GM19463 (cell line): ENCODE results near the gene OGDH.
A peak's percentile ranks its signal among the peaks of the same experiment; 100 is the strongest.

Source experiments
- ATAC-seq: cut with Tn5 transposase; IDR thresholded peaks from one replicate; pipeline ENCODE4 v1.9.1; 2021; ENCODE audit warnings: mild to moderate bottlenecking, moderate library complexity; ENCODE audit not compliant: unreplicated experiment

Gene OGDH

DNA sequence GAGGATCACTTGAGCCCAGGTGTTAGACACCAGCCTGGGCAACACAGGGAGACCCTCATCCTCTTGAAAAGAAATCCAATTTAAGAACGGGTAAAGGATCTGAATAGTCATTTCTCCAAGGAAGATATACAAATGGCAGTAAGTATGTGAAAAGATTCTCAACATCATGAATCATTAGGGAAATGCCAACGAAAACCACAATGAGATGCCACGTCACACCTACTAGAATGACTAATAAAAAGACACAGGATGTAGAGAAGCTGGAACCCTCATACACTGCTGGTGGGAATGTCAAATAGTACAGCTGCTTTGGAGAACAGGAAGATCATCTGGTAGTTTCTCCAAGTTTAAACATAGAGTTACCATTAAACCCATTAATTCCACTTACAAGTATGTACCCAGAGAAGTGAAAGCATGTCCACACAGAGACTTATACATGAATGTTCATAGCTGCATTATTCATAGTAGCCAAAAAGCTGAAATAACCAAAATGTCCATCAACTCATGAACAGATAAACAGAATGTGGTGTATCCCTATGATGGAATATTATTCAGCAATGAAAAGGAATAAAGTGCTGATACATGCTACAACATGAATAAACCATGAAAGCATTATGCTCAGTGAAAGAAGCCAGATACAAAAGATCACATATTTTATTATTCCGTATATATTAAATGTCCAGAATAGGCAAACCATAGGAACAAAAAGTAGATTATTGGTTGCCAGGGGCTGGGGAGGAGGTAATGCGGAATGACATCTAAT, 129.2 kb downstream of the OGDH start:
- peak; percentile 68 for ATAC-seq

DNA sequence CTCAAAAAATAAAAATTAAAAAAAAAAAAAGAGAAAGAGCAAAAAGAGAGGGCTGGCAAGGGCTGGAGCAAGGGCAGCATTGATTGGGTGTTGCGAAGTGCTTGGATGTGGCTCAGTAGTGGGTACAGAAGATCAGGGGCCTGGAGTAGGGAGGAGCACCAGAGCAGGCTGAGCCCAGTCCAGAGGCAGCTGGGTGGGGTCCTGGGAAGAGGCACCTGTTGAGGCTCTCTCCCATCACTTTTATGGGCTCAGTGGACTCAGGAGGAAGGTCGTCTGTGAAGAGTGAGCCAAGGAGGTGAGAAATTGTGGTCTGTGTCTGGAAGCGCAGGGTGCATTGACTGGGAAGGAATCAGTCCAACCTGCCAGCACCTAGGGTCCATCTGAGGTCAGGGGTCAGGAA, 130.5 kb downstream of the OGDH start:
- ATAC-seq: no peak

DNA sequence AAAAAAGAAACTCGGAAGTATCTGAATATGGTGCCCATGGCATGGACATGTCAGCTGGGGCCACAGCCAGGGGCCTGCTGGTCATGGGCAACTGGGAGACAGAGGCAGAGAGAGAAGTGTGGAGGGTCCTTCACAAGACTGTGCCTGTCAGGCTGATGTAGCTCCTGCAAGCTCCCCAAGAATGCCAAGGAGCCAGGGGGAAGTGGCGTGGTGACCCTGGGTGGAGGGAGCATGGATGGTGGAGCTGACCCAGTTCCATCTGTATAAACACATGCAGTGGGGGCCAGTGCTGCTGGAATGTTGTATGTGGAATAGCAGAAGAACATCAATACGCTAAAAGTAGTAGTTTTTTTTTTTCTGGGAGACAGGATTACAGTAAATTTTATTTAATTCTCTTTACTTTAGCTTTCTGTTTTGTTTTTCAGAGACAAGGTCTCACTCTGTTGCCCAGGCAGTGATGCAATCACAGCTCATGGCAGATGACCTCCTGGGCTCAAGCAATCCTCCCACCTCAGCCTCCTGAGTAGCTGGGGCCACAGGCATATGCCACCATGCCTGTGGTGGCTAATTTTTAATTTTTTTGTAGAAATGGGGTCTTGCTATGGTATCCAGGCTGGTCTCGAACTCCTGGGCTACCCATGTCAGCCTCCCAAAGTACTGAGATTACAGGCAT, 131.8 kb downstream of the OGDH start:
- ATAC-seq: no peak

DNA sequence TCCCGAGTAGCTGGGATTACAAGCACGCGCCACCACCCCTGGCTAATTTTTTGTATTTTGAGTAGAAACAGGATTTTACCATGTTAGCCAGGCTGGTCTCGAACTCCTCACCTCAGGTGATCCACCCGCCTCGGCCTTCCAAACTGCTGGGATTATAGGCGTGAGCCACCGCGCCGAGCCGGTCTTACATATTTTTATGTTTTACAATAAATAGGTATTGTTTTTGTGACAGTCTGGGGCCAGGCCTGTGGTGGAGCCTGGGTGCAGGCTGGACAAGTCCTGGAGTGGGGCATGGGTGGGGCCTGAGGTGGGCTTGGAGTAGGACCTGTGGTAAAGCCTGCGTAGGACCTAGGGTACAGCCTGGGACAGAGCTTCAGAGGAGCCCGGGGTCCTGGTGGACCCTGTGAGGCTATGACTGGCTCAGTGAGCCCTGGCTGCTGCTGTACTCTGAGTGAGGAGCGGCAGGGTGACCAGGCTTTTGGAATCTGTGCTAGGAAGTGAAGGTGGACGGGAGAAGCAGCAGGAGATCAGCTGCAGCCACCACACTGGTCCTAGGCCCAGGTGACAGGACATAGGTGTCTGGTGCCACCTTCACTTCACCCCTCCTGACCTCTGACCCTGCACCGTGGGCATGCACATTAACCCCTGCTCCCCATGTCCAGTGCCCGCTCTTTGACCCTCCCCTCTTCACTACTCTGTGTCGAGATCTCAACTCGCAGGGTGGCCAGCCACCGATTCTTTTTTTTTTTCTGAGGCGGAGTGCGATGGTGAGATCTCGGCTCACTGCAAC, 132.6 kb downstream of the OGDH start:
- no peak for ATAC-seq

DNA sequence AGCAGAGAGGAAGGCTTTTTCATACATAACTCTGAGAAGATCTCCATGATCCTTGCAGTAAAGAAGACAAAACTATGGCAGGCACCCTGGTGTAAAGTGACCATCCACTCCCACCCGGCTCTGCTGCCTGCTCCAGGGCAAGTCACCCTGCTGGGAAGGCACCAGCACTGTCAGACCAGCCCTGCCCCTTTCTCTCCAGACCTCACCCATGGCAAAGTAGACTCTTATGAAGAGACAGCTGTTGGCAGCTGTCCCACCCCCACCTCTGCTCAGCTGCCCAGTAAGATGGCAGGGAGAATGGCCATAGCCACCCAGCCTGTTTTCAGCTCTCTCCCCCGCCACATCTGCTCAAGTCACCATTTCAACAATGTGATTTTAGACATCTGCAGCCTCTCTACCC, 133.6 kb downstream of the OGDH start:
- no peak for ATAC-seq

DNA sequence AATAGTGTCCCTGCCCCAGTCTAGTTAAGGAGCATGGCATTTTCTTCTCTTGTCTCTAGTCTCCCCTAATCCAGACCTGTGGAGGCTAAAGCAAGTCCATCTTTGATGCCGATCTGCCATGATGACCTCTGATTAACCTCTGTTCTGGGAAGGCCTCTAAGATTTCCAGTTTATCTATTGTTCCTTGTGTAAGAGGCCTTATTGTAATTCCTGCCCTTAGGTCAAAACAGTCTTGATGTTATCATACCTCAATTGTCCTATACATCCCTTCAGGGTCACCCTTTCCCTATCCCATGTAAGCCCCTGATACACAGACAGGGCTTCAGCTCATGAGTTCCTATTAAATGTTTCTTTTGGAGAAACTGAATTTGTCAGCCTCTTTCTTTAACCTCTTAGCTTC, 137.3 kb downstream of the OGDH start:
- ATAC-seq: no peak

DNA sequence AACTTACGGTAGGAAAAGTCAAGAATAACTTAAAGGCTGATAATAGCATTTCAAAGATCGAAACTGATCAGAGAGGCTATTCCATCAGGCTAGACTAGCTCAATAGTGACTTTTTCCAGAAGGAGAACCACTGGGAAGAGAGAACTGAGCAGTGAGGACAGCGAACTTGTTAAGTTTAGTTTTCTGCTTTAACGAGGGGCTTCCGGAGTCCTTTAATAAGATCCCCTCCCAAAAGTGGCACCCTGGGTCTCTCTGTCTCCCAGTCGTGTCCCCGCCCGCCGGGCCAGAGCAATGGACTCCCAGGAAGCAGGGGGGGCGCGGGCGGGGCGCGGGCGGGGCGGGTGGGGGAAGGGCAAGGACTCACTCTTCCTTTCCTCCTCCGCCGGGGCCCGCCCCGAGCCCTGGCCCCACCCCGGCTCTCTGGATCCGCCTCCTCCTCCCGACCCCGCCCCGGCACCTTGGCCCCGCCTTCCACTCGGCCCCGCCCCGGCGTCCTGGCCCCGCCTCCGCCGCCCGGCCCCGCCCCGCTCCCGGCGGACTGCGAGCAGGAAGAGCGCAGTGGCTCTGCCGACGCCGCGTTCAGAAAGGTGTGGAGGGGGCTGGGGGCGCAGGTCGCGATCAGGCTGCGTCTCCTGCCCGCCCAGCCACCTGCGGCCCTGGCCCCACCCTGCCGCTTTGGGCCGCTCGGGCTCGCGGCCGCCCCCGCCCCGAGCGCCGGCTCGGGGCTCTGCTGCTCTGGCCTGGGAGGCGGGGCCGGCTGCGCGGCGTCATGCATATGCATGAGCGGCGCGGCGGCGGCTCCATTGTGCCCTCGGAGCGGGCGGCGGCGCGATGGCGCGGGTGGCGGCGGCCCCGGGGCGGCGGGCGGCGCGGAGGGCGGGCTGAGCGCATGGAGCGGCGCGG, 141.9 kb downstream of the OGDH start, which contains the start of gene ZMIZ2:
Gene ZMIZ2 (plus strand): TSS at position 803 of the 903 bp plus-strand sequence. CDS start 7,403 bp downstream, outside the sequence.
- ATAC-seq: peak; percentile 65

DNA sequence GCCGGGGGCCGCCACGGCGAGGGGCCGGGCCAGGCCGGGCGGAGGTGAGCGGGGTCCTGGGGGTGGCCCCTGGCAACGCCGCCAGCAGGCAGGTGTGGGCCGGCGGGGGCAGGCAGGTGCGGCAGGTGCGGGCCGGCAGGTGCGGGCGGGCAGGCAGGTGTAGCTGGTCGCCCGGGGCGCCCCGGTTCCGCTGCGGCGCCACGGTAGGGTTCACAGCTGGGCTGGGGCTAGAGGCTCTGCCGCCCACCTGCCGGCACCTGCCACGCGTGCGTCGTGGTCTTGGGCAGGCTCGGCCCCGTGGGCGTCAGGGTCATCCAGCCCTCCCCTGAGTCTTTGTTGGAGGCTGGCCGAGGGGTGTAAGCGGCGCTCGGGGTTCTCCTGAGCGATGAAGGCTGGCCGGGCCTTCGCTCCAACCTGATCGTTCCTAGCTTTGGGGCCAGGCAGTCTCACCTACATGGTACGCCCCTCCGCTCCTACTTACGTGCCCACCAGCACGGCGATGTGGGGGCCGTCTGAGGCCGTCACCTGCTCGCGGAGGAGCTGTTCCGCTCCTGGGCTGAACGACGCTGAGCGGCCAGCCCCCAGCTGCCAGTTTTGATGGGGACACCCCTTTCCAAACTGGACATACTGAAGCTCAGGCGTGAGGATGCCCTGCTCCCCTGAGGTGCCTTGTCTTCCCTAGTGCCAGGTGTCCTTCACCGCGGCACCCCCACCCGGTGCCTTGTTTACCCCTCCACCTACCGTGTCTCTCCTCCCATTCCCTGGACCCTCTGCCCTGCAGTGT, 142.7 kb downstream of the OGDH start:
- peak; percentile 3 for ATAC-seq

DNA sequence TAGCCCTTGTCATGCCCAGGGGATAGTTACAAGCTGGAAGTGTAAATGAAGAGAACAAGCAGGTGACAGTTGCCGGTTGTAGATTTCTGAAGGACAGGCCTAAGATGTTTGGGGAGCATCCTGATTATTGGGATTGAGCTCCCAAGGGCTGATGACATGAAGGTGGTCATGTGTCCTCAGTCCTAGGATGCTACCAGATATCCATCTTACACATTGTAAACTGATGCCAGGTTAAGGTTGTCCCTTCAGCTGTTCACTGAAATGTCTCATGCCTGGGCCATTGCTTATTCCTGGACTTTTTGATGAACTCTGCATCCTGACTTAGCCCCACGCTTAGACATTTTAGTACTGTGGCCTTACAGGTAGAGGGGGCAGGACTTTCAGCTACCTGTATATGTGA, 143.6 kb downstream of the OGDH start:
- no peak for ATAC-seq

DNA sequence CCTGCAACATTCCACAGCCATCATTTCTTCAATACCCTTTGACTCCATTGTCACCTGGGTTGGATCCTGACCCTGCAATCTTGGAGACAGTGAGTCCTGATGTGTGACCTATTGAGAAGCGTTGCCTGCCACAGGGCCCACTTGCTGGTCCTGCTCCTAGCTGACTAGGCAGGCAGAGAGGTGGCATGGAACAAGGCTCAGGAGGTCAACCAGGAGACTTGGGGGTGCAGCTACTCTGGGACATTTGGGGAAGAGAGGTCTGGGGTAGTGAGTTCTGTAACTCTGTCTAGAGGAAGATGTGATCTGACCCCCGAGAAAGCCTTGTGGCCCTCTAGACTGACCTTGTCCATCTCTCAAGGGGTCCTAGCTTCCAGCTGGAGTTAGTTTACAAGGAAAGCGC, 144.0 kb downstream of the OGDH start:
- ATAC-seq: no peak

DNA sequence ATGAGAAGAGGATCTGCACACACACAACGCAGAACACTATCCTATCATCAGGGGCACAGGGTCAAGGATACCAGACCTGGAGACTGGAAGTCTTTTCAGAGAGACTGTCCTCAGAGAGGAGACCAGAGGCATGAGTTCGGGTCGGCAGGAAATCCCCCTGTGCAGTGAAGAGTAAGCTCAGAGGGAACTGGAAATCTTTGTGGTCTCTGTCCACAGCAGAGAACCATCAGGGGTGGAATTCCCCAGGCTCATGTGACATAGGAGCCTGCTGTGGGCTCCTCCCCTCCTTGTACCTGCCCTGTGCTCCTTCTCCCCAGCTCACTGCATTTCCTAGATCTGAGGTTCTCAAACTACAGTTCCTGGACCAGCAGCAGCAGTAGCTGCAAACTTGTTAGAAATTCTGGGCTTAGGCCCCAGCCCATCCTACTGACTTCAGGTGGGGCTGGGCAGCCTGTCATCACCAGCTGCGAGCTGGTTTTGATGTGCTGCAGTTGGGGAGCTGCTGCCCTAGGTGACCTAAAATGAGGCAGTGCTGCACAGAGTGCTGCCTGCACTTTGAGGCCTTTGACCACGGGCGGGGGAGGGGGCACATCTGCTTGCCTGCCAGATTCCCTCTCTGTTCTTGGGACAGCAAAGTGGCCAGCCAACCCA, 144.6 kb downstream of the OGDH start:
- ATAC-seq: peak; percentile 67

DNA sequence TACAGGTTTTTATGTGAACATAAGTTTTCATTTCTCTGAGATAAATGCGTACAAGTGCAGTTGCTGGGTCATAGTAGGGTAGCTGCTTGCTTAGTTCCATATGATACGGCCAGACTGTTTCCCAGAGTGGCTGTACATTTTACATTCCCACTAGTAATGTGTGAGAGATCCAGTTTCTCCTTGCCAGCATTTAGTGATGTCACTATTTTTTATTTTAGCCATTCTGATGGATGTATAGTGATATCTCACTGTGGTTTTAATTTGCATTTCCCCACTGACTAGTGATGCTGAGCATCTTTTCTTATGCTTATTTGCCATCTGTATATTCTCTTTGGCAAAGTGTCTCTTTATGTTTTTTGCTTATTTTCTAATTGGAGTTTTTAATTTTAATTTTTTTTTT, 146.4 kb downstream of the OGDH start:
- no peak for ATAC-seq

DNA sequence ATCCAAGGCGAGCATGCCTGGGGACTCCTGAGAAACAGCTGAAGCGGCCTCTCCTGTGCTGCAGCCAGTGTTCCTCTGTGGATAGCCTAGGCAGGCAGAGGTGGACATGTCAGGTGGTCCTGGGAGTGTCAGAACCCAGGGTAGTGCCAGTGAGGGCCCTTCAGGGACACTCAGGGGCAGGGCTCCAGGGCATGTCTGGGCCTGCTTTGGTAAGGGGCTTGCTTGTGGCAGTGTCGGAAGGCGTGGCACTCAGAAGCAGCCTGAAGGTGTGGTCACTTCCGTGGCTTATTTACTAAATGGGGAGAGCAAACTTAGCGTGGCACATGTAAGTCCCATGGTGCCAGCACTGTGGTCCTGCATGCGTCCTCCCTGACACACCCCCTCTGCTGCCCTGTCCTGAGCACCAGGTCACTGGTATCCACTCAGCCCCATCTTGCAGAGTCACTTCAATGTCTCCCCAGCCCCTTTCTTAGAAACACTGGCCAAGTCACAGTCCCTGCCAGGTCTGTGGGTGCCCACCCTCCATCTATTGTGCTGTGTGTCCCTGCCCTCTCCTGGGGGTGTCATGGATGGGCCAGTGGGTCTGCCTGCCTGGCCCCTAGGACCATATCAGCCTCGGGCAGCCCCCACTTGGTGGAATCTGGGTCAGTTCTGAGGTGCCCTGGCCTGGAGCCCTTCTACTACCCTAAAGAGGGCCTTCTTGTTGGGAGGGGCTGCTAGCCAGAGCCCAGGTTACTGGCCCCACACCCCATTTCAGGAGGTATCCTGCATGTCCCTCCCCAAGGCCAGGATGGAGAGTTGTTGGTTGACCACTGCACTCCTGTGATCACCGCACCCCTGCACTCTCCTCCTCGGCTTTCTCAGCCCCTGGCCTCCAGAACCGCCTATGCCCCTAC, 148.6 kb downstream of the OGDH start:
- no peak for ATAC-seq

DNA sequence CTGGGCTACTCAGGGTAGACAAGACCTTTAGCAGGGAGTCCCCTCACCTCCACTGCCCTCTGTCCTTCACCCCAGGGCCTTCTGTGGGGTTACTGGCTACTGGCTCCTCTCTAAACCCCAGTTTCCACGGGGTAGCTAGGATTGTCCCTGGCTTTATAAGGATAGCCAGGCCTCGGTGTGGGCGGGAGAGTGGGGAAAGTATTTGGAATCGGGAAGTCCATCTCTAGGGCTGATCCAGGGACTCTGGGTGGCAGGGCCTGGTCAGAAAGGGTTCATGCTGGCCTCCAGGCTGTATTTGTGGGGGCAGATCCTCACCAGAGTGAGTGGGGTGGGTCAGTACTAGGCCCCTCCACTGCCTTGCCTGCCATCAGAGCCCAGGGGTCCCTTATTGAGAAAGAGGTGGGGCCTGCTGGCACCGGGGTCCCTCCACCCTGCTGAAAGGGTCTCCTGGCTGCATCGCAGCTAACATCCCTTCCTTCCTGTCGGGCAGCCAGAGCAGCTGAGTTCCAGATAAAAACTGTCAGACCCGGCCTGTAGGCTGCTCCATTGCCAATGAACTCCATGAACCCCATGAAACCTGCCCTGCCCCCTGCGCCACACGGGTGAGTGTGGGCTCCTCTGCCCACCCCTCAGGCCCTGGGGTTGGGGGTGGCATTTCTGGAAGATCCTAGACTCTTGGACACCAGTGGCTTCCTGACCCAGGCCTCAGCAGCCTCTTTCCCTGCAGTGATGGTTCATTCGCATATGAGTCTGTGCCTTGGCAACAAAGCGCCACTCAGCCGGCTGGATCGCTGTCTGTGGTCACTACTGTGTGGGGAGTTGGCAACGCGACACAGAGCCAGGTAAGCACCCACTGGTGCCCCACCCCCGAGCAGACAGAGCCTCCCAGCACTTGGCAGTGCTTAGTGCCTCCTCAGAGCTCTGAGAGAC, 149.5 kb downstream of the OGDH start:
- ATAC-seq: no peak

DNA sequence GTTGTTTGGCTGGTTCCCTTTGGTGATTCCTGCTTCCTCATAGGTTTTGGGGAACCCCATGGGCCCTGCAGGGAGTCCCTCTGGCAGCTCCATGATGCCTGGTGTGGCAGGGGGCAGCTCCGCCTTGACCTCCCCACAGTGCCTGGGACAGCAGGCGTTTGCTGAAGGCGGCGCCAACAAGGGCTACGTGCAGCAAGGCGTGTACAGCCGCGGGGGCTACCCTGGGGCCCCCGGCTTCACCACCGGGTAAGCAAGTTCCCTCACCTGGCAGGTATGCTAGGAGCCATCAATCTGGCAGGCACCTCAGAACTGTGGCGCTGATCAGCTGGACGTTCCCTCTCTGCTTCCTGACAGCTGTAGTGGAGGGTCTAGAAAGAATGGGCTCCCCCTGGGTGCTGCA, 150.5 kb downstream of the OGDH start:
- no peak for ATAC-seq

DNA sequence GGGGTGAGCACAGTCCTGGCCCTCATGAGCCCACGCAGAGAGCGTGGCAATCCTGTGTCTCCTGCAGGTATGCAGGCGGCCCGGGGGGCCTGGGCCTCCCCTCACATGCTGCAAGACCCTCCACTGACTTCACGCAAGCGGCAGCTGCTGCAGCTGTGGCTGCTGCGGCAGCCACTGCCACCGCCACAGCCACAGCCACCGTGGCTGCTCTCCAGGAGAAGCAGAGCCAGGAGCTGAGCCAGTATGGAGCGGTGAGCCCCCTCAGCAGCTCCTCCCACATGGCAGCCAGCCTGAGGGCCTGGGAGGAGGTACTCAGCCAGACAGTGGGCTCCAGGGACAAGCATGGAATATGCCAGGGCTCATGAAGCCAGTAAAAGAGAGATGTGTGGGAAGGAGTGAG, 150.9 kb downstream of the OGDH start:
- no peak for ATAC-seq

DNA sequence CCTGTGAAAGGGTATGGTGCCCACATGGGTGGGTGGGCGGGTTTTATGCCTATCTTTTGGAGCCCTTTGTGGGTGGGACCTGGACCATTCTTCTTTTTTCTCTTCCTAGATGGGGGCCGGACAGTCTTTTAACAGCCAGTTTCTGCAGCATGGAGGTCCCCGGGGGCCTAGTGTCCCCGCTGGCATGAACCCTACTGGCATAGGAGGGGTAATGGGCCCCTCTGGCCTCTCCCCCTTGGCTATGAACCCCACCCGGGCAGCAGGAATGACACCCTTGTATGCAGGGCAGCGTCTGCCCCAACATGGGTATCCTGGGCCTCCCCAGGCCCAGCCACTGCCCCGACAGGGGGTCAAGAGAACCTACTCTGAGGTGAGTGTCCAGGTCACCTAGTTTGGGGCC, 151.3 kb downstream of the OGDH start:
- ATAC-seq: no peak
